NCI-H1930 (cell line): Measurements from ENCODE around the gene BPIFB4.
"Not testable (repeated sequence)": the region's sequence is repeated elsewhere in the genome, so short reads cannot be mapped to it uniquely, and the experiment has no call there.

Experiments
- DNase-seq, 2 experiments: peaks; one replicate each; lab custom pipeline; 2025; lab: John Stamatoyannopoulos, UW

Gene BPIFB4

GRCh38 chr20:33091147-33091546 is 11.7 kb downstream of the BPIFB4 start:
- DNase-seq = no peak

DNA sequence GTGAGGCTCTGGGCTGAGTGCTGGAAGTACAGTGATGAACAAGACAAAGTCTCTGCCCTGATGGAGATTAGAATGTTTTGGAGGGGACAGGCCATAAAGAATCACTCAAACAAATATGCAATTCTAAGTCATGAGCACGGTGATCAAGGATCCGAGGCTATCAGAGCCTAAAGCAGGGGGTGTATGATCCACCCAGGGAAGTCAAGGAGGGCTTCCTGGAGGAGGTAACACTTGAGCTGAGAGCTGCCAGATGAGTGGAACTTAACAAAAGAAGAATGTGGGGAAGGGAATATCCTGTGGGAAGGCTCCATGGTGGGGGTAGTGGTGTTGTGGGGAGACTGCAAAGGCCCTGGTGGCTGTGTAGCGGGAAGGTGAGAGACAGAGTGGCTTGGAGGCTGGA is 12.2 kb downstream of the BPIFB4 start:
- DNase-seq = no peak

DNA sequence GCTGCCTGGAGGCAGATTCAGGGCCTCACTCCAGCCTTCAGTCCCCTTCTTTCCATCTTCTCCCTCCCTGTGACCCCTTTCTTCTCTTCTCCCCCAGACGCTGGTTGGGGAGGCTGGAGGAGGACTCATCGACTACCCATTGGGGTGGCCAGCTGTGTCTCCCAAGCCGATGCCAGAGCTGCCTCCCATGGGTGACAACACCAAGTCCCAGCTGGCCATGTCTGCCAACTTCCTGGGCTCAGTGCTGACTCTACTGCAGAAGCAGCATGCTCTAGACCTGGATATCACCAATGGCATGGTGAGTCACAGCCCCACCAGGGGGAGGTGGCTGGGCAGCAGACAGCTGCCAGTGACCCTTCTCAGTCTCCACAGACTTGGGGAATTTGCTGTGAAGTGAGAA is 12.9 kb downstream of the BPIFB4 start:
- no peak for DNase-seq

DNA sequence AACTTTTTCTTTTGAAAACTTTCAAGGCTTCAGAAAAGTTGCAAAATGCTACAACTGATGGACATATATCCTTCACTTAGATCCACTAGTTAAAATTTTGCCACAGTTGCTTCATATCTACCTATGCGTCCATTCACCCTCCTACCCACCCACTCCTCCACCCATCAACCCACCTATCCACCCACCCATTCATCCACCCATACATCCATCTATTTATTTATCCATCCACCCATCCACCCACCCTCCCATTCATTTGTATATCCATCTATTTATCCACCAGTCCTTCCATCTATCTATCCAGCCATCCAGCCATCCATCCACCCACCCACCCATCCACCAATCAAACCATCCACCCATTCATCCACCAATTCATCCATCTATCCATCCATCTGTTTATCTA is 13.6 kb downstream of the BPIFB4 start:
- DNase-seq = no peak

- no peak for DNase-seq
Measured at GRCh38 chr20:33093582-33093981, 14.1 kb downstream of the BPIFB4 start.

DNA sequence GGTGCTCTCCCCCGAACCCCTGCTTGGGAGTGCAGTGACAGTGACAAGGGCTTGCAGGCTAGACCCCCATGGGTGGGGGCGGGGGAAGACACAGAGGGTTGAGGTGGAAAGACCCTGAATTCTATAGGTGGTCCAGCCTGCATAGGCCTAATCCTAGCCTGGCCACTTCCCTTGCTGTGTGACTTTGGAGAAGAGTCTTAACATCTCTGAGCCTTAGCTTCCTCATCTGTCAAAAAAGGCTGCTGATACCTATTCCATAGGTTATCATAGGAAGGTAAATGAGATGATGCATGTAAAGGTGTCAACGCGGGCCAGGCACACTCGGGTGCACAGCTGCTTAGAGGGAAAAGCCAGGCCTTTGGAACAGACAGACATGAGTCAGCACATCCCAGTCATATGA is 15.8 kb downstream of the BPIFB4 start:
- no peak for DNase-seq

GRCh38 chr20:33095902-33096584 is 16.6 kb downstream of the BPIFB4 start:
- DNase-seq = peak; percentile 53 to 69

DNA sequence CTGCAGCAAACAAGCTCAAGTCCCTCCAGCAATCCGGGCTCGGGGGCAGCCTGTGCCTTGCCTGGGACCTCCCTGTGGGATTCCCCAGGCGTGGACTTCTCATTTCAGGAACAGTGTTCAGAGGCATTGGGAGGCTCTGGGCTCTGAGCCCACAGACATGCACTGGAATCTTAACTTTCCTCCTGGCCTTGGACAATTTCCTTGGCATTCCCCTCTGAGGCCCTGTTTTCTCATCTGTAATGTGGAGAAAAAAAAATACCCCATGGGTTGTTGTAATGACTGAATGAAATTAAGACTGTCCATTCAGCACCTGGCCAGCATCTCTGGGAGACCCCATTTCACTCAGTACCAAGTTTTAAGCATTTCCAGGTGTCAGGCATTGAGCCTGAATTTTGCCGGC is 17.6 kb downstream of the BPIFB4 start:
- no peak for DNase-seq

- DNase-seq = no peak
Measured at GRCh38 chr20:33099843-33100538, 20.5 kb downstream of the BPIFB4 start.

- DNase-seq = no peak
Measured at GRCh38 chr20:33103556-33103955, 24.1 kb downstream of the BPIFB4 start.

DNA sequence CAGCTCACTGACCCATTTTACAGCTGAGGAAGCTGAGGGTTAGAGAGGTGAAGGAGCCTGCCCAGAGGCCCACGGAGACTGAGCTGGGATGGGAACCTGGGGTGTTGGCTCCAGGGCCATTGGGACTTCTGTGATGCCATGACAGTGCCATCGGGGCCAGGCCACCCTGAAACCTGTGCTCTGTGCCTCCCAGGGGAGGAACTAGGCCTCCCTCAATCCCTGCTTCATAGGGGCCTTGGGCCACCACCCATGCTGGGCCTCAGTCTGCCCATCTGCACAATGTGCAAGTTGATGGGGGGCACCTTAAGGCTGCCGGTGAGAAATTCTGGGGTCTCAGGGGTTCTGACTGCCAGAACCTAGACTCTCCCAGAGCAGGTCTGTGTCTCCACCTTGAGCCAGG is 24.9 kb downstream of the BPIFB4 start:
- DNase-seq = no peak

- no peak for DNase-seq
Measured at GRCh38 chr20:33105316-33105924, 26.0 kb downstream of the BPIFB4 start.

DNA sequence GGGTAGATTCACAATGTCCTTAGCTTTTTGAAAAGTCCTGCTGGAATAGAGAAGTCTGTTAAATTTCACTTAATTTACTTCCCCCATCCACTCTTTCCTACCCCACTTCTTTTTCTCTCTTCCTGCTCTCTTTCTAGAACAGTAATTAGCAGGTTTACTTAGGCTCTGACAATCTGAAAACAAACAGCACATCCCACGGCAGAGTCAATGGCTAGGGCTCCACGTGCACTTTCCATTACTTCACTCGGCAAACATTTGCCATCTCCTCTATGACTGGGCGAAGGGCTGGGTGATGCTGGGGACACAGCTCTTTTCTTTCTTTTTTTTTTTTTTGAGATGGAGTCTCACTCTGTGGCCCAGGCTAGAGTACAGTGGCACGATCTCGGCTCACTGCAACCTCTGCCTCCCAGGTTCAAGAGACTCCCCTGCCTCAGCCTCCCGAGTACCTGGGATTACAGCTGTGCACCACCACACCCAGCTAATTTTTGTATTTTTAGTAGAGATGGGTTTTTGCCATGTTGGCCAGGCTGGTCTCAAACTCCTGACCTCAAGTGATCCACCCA is 26.7 kb downstream of the BPIFB4 start:
- DNase-seq = not testable (repeated sequence)

- no peak for DNase-seq
Measured at GRCh38 chr20:33108661-33109060, 29.2 kb downstream of the BPIFB4 start.

GRCh38 chr20:33110147-33110825 is 30.8 kb downstream of the BPIFB4 start:
- DNase-seq = no peak

DNA sequence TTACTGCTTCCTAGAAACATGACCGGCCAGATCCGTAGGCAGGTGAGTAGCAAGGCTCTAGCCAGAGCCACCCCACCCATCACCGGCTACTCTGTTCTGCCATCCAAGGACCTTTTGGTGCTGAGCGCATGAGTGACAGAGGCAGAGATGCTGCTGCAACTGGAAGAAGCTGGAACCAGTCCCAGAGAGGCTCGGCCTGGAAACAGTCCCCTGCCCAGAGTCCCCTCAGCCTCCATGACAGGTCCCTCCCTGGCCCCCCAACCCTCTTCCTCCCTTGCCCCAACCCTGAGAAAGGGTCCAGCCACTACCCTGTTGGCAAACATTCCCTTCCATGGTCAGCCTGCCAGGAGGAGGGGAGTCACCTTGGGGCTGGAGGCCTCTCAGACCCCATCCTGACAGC is 31.9 kb downstream of the BPIFB4 start:
- no peak for DNase-seq

DNA sequence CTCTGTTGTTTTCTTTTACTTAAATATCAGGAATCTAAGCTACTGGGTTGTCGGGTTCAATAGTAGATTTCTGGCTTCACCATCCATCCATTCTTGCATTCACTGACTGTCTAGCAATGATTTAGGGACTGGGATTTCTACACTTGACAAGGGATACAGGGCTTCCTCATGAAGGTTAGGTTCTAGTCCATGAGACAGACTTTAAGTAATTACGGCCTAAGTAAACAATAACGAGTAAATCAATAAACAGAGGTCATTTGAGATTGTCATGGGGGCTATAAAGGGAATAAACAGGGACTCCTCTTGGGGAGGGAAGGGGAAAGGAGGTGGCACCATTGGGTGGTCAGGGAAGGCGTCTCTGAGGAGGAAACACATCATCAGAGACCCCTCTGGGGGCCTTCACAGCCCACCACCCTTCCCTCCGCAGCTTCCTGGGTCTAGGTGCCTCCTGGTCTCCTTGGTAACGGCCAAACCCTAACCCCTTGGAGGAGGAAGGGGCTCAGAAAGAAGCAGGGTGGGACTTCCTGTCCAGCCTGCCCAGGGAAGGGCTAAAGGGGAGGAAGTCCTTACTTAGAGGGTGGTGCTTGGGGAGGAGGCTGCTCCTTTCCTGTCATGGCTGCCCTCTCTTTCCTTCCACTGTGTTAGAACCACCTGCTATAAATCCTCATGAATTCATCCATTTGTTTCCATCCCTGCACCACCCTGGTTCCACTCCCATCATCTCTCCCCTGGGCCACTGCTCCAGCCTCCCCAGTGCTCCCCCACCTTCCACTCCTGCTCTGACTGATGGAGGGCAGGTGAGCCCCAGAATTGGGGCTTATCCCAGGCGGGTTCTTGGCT is 33.3 kb downstream of the BPIFB4 start:
- DNase-seq = no peak

DNA sequence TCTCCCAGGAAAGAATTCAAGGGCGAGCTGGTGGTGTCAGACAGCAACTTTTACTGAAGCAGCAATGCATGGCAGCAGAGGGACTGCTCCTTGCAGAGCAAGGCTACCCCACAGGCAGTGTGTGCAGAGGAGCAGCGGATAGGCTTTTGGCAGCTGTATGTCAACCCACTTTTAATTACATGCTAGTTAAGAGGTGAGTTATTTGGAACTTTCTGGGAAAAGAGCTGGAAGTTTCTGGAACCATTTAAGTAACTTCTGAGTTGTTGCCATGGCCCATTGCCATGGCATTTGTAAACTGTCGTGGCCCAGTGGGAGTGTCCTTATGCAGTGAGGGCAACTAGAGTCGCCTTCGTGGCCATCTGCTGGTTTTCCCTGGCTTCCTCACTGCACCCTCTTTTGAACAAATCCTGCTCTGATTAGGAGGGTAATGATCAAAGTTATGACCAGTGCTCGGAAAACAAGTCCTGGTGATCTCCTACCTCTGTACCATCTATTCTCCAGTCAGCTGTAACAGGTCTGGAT is 34.0 kb downstream of the BPIFB4 start:
- DNase-seq = no peak

DNA sequence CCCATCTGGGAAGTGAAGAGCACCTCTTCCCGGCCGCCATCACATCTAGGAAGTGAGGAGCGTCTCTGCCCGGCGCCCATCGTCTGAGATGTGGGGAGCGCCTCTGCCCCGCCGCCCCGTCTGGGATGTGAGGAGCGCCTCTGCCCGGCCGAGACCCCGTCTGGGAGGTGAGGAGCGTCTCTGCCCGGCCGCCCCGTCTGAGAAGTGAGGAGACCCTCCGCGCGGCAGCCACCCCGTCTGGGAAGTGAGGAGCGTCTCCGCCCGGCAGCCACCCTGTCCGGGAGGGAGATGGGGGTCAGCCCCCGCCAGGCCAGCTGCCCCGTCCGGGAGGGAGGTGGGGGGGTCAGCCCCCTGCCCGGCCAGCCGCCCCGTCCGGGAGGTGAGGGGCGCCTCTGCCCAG is 36.1 kb downstream of the BPIFB4 start:
- not testable (repeated sequence) for DNase-seq

- no peak for DNase-seq
Measured at GRCh38 chr20:33119725-33120720, 40.6 kb downstream of the BPIFB4 start.
